KMS-11 (cell line): ENCODE data around the gene TMEM88.
A peak's percentile ranks its signal among the peaks of the same experiment; 100 is the strongest.
"Not testable (repeated sequence)": the region's sequence is repeated elsewhere in the genome, so short reads cannot be mapped to it uniquely, and the experiment has no call there.

Source experiments
- H2AFZ ChIP-seq: fragments of 200-600 bp; sonication (generic); 2 replicates; pipeline ENCODE4 v1.6.1; 2016; ENCODE audit warnings: antibody characterized with exemption, mixed run types, low read depth
- H3K27ac ChIP-seq: fragments of 200-600 bp; sonication (generic); 2 replicates; pipeline ENCODE4 v1.6.1; 2016; ENCODE audit warnings: mild to moderate bottlenecking, mixed run types
- H3K27me3 ChIP-seq: fragments of 200-600 bp; sonication (generic); 2 replicates; pipeline ENCODE4 v1.6.1; 2017; ENCODE audit warnings: mild to moderate bottlenecking, low read depth, mixed run types, moderate library complexity; ENCODE audit not compliant: insufficient read depth
- H3K36me3 ChIP-seq: fragments of 200-600 bp; sonication (generic); 2 replicates; pipeline ENCODE4 v1.6.1; 2017; ENCODE audit warnings: mild to moderate bottlenecking, mixed run types; ENCODE audit not compliant: insufficient read depth
- H3K4me1 ChIP-seq: fragments of 200-600 bp; sonication (generic); 2 replicates; pipeline ENCODE4 v1.6.1; 2016; ENCODE audit warnings: mild to moderate bottlenecking, low read depth, mixed run types; ENCODE audit not compliant: poor library complexity, severe bottlenecking
- H3K4me2 ChIP-seq: fragments of 200-600 bp; sonication (generic); 2 replicates; pipeline ENCODE4 v1.7.0; 2016; ENCODE audit warnings: mild to moderate bottlenecking, mixed run types
- H3K4me3 ChIP-seq: fragments of 200-600 bp; sonication (generic); IDR thresholded peaks from 2 replicates; pipeline ENCODE4 v1.6.1; 2017; ENCODE audit warnings: low read depth, low read length, mixed read lengths; ENCODE audit not compliant: insufficient read depth
- H3K79me2 ChIP-seq: fragments of 200-600 bp; sonication (generic); 2 replicates; pipeline ENCODE4 v1.6.1; 2016; ENCODE audit warnings: low read depth, mixed run types; ENCODE audit not compliant: insufficient read depth
- H3K9ac ChIP-seq: fragments of 200-600 bp; sonication (generic); 2 replicates; pipeline ENCODE4 v1.6.1; 2016; ENCODE audit warnings: mild to moderate bottlenecking, mixed run types
- H4K20me1 ChIP-seq: fragments of 200-600 bp; sonication (generic); 2 replicates; pipeline ENCODE4 v1.6.1; 2016; ENCODE audit warnings: mild to moderate bottlenecking, mixed run types; ENCODE audit not compliant: insufficient read depth
- TF ChIP-seq, protein P1 (sequence below): fragments of 200-600 bp; sonication (generic); conservative IDR thresholded peaks from 2 replicates; pipeline ENCODE4 v1.6.1; 2017; ENCODE audit warnings: low read depth, mild to moderate bottlenecking, antibody characterized with exemption, low read length, moderate library complexity, mixed read lengths

Gene TMEM88

DNA sequence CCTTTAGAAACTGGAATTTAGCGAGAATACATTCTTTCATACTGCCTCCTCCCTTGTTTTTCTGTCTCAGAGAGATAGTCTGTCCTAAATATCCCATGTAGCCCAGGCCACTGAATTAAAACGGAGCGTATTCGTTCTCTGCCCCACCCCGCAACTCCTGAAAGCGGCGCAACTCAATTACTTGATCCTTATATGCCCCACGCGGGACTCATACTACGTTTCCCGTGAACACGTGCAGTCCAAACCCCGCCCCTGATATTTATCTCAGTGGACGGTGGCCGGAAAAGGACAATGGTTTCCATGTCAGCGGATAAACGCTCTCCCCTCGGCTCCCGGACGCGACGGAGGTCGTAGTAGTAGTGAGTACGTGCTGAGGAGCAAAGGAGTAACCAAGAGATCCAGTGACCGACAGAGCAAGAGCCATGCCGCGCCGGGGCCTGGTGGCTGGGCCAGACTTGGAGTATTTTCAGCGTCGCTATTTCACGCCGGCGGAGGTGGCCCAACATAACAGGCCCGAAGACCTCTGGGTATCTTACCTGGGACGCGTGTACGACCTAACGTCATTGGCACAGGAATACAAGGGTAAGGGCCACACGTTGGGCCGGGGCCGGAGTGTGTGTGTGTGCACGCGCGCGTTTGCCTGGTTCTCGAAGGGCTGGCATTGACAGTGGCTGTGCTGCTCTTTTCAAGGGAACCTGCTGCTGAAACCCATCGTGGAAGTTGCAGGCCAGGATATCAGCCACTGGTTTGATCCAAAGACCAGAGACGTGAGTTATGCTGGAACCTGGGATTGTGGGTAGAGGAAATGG, 3.1 kb downstream of the TMEM88 start, which contains the start of gene CYB5D1:
Gene CYB5D1 (plus strand): TSS at position 291 of the 809 bp plus-strand sequence. CDS start 132 bp downstream, at position 423.
- Histone ChIP-seq H2AFZ (peak within 1 kb of the TSS; percentile 41; the same call in 1 of the 2 replicates), H3K36me3 (no peaks in the 10 kb centered on the region), H3K27ac (peak within 1 kb of the TSS; percentile 50; the same call in 1 of the 2 replicates), H3K4me1 (no peaks in the 10 kb centered on the region), H3K9ac (peak within 1 kb of the TSS; percentile 55; the same call in 1 of the 2 replicates), H3K27me3 (no peaks in the 10 kb centered on the region), H3K4me3 (no peak within 1 kb of the TSS), H4K20me1 (no peaks in the 10 kb centered on the region), H3K79me2 (no peaks in the 10 kb centered on the region), H3K4me2 (0 out of 2 replicates have a peak within 1 kb of the TSS, but pooled peaks have one; percentile 13)
- TF ChIP-seq, protein P1, sequence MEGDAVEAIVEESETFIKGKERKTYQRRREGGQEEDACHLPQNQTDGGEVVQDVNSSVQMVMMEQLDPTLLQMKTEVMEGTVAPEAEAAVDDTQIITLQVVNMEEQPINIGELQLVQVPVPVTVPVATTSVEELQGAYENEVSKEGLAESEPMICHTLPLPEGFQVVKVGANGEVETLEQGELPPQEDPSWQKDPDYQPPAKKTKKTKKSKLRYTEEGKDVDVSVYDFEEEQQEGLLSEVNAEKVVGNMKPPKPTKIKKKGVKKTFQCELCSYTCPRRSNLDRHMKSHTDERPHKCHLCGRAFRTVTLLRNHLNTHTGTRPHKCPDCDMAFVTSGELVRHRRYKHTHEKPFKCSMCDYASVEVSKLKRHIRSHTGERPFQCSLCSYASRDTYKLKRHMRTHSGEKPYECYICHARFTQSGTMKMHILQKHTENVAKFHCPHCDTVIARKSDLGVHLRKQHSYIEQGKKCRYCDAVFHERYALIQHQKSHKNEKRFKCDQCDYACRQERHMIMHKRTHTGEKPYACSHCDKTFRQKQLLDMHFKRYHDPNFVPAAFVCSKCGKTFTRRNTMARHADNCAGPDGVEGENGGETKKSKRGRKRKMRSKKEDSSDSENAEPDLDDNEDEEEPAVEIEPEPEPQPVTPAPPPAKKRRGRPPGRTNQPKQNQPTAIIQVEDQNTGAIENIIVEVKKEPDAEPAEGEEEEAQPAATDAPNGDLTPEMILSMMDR: no peak

DNA sequence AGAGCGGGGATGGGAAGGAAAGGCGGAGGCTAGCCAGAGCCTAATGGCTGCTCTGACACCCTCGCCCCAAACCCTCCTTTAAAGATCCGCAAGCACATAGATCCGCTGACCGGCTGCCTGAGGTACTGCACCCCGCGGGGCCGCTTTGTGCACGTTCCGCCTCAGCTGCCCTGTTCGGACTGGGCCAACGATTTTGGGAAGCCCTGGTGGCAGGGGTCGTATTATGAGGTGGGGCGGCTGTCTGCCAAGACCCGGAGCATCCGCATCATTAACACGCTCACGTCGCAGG, 3.6 kb downstream of the TMEM88 start:
- Histone ChIP-seq H3K4me3 (no peak overlapping the region), H3K4me2 (no peak overlapping the region), H3K36me3 (no peaks in the 10 kb centered on the region), H3K27ac (no peak overlapping the region), H3K27me3 (no peaks in the 10 kb centered on the region), H3K79me2 (no peaks in the 10 kb centered on the region), H4K20me1 (no peaks in the 10 kb centered on the region), H2AFZ (no peak overlapping the region), H3K4me1 (no peaks in the 10 kb centered on the region), H3K9ac (no peak overlapping the region)
- TF ChIP-seq, protein P1: no peak

DNA sequence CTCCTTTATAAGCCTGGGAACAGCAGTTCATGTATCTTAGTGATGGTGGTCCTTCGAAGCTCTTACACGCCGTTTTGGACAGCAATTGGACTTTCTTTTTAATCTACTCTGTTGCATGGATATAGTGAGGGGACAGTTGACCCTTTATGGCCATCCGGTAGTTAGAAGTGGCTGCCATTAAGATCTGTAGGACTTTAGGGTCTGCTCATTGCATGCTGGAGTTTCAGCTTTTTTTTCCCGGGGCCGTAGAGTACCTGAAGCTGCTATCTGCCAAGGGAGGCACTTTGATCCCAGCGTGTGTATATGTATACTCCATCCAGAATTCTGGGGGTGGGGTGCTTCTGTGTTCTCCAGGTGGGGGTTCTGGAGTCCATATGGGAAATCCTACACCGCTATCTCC, 4.2 kb downstream of the TMEM88 start:
- no peak overlapping the region for H3K4me3 ChIP-seq
- no peak overlapping the region for H3K9ac ChIP-seq
- H3K27me3 ChIP-seq: no peaks in the 10 kb centered on the region
- H3K4me1 ChIP-seq: no peaks in the 10 kb centered on the region
- TF ChIP-seq, protein P1: no peak
- H4K20me1 ChIP-seq: no peaks in the 10 kb centered on the region
- no peaks in the 10 kb centered on the region for H3K79me2 ChIP-seq
- no peak overlapping the region for H2AFZ ChIP-seq
- no peak overlapping the region for H3K4me2 ChIP-seq
- no peak overlapping the region for H3K27ac ChIP-seq
- H3K36me3 ChIP-seq: no peaks in the 10 kb centered on the region

DNA sequence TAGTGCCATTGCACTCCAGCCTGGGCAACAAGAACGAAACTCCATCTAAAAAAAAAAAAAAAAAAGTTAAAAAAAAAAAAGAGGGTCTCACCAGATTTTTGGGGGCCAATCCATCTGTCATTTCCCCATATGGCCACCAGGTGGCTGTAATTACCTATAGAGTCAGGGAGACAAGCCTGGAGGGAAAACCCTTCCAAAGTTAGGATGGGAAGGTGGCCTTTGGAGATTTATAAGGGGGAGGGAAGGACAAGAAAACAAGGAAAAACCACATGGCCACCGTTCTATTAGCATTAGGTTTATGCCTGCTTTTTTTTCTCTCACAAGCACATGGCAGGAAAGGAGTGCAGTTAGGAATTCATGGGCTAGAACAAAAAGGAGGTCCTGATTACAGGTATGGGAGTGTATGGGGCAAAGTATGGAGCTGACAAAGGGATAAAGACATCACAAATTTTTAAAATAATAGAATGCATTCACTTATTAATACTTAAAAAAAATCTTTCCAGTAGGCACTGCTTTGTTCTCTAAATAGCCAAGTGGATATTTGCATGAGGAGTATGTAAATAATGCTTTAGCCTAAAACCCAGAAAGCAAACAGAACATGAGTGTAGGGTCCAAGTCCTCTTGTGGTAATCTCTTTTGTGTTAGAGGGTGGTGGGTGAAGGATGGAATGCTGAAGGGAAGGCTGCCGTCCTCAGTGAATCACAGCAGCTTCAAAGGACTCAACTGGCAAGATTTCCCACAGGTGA, 8.0 kb downstream of the TMEM88 start:
- Histone ChIP-seq H3K79me2 (no peaks in the 10 kb centered on the region), H4K20me1 (no peaks in the 10 kb centered on the region), H3K4me3 (no peak overlapping the region), H3K36me3 (no peaks in the 10 kb centered on the region), H3K4me2 (no peak overlapping the region), H3K27me3 (no peaks in the 10 kb centered on the region), H3K9ac (no peak overlapping the region), H2AFZ (no peak overlapping the region), H3K4me1 (no peaks in the 10 kb centered on the region), H3K27ac (no peak overlapping the region)
- TF ChIP-seq, protein P1: peak; percentile 55

DNA sequence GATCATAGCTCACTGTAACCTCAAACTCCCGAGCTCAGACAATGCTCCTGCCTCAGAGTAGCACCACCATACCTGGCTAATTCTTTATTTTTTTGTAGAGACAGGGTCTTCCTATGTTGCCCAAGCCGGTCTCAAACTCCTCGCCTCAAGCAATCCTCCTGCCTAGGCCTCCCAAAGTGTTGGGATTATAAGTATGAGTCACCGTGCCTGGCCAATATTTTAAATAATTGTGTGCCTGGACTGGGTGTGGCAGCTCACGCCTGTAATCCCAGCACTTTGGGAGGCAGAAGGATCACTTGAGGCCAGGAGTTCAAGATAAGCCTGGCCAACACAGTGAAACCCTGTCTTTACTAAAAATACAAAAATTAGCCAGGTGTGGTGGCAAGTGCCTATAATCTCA, 9.5 kb downstream of the TMEM88 start:
- H3K27ac ChIP-seq, H3K4me1 ChIP-seq, H4K20me1 ChIP-seq, H2AFZ ChIP-seq, H3K36me3 ChIP-seq, H3K9ac ChIP-seq, H3K4me3 ChIP-seq, H3K4me2 ChIP-seq, H3K27me3 ChIP-seq, H3K79me2 ChIP-seq: not testable (repeated sequence)
